SHP77 (cell line): Measurements from ENCODE around the gene LHFPL6.

Experiments
- DNase-seq, 2 experiments: peaks; one replicate each; lab custom pipeline; 2025; lab: John Stamatoyannopoulos, UW

LHFPL6 gene

GRCh38 chr13:39410964-39411363, 192.0 kb downstream of the LHFPL6 start:
- DNase-seq: no peak

- DNase-seq: no peak
These were observed 192.7 kb downstream of the LHFPL6 start for GRCh38 chr13:39410096-39410901.

GRCh38 chr13:39408512-39408911, 194.5 kb downstream of the LHFPL6 start:
- DNase-seq: no peak

DNA sequence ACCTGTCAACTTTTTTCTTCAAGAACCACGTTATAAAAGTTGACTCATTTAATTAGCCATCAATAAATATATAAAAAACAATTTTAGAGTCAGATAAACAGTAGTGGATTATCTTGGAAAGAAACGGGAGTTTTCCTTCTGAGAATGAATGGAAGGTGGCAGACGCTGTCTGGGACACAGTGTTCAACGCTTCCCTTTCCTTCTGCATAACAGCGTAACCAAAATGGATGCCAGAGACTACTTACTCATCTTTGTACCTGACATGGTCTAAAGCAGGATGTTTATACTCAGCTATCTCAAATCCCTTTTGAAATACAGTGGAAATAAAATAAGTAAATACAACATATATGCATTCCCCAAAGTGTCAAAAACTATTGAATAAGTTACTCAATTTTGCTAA, 195.2 kb downstream of the LHFPL6 start:
- no peak for DNase-seq

GRCh38 chr13:39407138-39407537, 195.9 kb downstream of the LHFPL6 start:
- no peak for DNase-seq

DNA sequence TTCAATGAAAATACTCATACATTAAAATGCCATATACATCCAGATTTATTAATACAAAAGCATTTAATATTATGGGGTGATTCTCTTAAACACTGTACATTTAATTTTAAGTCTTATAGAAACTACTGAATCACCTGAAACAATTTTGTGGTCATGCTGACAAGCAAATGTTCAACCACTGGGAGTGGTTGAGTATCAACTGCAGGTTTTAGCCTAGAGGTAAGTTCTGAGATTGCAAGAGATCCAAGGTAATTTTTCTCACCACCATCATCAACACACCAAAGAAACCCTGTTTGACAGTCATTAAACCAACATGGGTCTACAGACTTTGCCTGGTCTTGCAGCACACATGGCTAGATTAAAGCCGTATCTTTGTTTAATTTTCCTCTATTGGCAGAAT, 196.3 kb downstream of the LHFPL6 start:
- DNase-seq: no peak

DNA sequence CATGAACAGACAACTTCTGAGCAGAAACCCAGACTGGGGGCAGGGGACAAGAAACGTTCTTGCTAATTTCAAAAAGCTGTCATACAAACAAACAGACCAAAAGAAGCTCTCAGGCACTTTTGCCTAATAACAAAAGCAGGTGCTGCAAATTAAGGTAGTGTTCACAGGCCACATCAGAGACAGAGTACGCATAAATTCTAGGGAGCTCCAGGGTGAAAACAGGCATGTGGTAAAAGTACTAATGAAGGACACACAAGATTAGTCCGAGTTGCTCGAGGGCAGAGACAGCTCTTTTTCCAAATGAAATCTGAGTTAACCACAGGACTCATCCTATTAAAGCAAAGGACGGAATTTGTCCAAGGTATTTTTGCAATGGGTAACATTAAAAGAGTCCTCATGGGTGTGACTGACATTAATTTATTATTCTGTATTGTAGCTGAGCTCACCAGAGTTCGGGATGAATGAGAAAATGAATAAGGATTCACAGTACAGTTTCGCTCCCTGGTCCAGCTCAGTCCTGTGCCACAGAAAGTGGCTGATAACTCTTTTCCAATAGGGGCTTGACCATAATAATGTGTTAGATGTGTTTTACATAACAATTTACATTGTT, 197.3 kb downstream of the LHFPL6 start:
- DNase-seq: no peak

DNA sequence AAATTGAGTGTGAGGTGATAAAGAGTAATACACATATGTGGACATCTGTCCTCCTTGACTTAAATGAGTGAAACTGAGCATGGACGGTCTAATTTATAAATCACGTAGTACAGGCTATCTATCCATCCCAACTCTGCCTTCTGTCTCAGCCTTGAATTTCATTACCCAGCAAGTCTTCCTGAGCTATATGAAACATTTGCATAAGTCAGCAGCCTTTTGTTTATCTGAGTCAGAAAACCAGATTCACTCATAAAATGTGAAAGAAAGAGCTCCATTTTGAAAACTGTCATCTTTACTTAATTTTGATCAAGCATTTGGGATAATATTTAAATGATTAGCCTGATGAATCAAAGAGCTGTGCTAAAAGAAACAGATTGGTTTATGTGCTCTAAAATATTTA, 197.9 kb downstream of the LHFPL6 start:
- DNase-seq: no peak

- DNase-seq: no peak
These were observed 199.9 kb downstream of the LHFPL6 start for GRCh38 chr13:39403106-39403505.

DNA sequence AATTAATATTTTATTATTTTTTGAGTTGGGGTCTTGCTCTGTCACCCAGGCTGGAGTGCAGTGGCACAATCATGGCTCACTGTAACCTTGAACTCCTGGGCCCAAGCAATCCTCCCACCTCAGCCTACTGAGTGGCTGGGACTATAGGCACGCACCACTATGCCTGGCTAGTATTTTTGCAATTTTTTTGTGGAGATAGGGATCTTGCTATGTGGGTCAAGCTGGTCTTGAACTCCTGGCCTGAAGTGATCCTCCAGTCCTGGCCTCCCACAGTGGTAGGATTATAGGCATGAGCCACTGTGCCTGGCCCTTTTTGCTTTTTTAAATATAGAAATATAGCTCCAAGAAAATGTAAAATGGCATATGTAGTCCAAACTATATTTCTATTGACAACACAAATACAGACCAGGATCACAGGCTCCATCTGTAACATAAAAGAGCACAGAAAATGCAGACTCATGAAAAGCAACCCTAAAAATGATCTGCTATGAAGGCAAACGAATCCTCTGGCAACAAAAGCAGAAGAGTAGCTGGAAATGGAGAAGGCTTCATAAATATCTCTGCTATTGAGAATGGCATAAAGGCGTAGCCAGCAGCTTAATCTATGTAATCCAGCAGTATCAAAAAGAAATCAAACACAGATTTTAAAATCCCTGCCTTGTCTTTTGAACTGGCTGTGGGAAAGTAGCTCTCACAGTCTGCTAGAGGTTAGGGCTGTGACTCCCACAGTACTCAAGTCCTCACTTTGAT, 200.6 kb downstream of the LHFPL6 start:
- no peak for DNase-seq

DNA sequence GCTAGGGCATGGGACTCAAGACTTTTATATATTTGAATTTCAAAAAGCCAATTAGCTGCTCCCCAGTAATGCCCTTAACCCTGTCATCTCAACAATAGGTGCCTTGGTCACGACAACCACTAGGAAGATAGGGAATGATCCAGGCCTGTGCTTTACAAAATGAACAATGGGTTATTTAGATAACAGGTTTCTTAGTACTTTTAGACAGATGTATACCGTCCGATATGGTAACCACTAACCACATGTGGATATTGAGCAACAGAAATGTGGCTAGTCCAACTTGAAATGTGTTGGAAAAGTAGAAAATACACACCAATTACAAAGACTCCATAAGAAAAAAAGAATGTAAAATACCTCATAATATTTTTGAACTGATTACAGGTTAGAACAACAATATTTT, 201.2 kb downstream of the LHFPL6 start:
- DNase-seq: no peak

- DNase-seq: no peak
These were observed 201.8 kb downstream of the LHFPL6 start for GRCh38 chr13:39401046-39401705.

GRCh38 chr13:39399102-39399501, 203.9 kb downstream of the LHFPL6 start:
- no peak for DNase-seq

DNA sequence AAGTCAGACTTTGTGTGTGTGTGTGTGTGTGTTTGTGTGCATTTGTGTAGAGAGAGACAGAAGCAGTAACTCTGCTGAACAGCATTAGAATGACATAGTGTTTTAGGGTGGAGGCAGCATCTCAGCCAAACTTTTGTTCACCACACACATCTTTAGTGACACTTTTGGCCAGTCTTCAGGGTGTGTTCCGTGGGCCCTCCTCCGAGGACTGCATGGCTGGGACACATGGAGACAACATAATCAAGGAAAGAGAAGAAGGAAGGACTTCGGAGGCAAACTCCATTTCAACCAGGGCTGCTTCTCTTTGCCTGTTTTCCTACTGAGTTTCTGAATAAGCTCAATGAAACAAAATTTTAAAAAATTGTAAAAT, 205.1 kb downstream of the LHFPL6 start:
- DNase-seq: no peak

DNA sequence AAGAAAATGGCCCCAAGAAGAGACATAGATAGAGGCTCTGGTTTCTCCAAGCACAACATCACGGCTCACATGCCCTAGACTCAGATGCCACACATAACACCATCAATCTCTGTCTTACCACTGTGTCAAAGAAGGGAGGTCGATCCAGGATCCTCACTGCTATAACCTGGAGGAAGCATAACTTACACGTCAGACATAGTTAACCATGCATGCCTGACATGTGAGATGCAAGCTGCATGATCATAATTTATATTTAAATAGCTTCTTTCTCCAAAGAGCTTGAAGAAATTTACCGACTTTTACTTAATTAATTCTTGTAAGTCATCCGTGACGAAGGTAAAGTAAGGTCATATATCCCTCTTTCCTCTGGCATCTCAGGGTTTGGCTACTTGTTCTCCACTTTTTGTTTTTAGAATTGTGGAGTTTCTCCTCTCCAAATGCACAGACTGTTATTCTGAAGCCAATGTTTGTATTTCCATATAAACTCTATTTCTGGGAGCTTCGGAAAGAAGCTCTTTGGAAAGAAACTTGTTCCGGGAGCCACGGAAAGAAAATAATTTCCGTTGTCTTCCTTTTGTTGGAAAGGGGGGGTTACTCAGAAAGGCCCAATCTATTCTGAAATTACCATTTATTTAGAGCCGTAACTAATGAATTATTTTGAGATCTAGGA, 205.6 kb downstream of the LHFPL6 start:
- DNase-seq: no peak

DNA sequence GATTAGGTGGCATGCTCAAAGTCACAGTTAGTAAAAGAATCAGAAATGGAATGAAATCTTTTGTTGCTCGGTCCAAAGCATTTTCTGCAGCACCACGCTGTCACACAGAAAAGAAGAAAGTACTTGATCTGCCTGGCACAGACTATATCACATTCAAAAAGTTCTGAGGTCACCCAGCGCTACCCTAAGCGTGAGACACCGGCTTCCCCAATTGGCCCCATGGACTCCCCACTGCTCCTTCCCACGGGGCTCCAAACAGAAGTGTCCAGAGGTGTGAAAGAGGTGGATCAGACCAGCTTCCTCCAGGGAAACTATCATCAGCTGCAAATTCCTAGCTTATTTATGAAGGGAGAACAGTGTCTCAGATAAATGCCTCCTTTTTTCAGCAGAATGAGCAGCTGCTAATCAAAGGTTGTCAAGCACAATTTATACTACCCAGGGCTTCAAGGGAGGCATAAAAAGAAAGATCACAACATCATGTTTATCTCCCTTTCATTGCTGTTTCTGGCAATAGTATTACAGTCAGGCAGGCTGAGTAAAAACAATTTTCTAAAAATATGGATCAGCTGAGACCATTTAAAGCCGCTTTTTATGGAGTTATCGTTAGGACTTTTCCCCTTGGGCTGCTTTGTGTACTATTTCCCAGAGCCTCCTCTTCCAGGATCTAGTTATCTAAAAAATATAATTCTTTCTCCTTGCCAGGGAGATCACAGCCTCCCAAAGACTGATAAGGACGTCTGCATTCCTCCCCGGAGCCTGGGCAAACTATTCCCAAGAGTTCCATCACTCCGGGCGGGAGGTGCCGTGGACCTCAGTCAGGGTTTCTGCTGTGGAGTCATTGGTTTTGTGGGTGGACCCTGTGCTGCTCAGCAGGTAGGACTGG, 208.0 kb downstream of the LHFPL6 start:
- DNase-seq: no peak

GRCh38 chr13:39391761-39392160, 211.2 kb downstream of the LHFPL6 start:
- no peak for DNase-seq

DNA sequence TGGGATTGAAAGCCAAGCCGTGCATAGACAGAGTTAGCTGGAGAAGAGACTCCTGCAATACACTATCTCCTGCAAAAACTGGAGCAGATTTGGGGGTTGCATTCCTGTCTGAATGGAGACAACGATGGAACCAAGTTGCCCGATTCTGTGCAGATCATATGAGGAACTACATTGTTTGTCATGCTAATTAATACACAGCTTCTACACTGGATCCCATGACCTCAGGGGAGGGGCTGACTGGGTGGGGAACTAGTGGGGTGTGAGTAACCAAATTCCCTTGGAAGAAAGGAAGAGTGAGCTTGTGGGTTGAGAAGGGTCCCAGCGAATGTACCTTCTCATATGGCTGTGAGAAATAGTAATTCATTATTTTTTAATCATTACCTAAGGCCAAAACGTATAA, 214.0 kb downstream of the LHFPL6 start:
- DNase-seq: no peak

DNA sequence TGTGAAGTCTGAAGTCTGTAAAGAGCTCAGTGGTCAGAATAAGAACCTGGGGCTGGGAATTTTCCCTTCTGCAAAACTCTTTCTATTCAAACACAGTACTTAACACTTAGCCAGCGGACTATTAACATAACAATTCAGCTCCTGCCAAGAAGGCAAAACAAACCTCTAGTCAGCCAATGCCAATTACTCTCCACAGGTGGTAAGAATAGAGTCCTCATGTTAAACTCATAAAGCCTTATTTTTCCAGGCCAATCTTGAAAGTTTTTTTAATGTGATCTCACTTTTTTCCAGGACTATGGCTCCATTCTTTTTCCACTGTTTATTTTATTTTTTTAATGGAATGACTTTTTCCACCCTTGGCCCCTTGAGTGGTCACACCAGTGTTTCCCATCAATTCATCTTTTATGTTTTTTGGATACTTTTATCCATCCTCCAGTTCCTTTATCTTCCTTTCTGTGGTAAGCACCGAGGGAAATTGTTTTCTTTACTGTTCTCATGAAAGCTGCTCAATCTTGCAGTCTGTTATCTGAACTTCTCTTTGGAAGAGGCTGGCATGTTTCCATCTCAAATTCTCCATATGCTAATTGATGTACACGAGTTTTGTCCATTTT, 217.3 kb downstream of the LHFPL6 start:
- no peak for DNase-seq

- no peak for DNase-seq
These were observed 217.8 kb downstream of the LHFPL6 start for GRCh38 chr13:39385154-39385553.

DNA sequence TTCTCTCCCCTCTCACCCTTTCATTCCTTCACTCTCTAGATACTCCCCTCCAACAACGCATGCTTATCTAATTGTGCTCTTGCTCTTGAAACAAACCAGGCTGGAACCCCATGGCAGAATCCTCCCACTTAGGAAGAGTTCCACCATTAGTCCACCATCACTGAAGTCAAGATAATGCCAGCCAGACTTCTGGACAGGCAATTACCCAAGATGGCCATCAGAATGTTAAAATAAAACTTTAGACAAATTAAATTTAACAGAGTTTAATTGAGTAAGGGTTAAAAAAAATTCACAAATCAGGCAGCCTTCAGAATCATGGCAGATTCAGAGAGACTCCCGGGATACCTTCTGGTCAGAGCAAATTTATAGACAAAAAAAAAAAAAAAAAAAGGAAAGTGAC, 221.5 kb downstream of the LHFPL6 start:
- no peak for DNase-seq
